GM21423 (cell line): ENCODE data around the gene SLC66A2.

Experiments
- ATAC-seq: cut with Tn5 transposase; IDR thresholded peaks from one replicate; pipeline ENCODE4 v1.9.1; 2021; ENCODE audit warnings: mild to moderate bottlenecking, moderate library complexity; ENCODE audit not compliant: unreplicated experiment

The SLC66A2 gene

DNA sequence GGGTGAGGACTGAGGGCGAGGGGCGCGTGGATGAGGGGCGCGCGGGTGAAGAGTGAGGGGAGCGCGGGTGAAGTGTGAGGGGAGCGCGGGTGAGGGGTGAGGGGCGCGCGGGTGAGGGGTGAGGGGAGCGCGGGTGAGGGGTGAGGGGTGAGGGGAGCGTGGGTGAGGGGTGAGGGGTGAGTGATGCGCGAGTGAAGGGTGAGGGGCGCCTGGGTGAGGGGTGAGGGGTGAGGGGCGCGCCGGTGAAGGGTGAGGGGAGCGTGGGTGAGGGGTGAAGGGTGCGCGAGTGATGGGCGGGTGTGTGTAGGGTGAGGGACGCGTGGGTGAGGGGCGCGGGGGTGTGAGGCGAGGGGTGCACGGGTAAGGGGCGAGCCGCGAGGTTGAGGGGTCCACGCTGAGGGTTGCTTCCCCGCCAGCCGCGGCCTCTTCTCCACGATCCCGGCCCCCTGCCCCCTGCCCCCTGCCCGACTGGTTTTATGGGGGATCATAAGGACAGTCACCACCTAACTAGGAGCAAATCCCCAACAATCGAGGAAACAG, 1.1 kb upstream of the SLC66A2 start:
- ATAC-seq, result no peak

DNA sequence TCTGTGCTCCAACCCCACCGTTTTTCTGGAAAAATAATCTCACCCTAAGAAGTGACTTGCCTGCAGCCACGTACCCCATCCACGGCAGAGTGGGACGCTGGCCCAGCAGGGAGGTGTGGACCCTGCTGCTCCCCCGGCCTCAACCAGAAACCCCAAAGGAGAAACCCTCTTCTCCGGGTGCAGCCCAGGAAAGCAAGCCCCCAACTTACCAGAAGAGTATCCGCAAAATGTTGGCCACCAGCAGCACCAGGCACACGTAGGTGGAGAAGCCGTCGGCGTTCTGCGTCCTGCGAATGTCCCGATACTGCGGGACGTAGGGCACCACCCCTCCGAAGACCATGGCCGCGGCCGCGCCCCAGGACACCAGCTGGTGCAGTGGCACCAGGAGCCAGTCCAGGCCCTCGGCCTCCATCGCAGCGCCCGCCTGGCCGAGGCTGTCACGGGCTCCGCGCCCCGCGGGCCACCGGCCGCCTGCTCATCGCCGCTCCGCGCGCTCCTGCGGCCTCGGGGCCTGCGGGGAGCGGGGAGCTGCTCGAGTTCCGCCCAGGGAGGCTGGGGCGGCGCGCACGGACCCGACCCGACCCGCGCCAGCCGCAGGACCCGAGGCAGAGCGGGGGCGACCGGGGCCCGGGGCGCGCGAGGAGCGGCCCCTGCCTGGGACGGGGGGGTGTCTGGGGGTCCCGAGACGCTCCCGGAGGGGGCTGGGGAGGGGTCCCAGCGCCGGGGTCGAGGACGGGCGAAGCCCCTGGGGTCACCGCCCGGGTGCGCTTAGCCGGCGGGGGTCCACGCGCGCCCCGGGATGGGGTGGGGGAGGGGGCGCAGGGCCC, 725 bp downstream of the SLC66A2 start:
- peak; percentile 31 for ATAC-seq

DNA sequence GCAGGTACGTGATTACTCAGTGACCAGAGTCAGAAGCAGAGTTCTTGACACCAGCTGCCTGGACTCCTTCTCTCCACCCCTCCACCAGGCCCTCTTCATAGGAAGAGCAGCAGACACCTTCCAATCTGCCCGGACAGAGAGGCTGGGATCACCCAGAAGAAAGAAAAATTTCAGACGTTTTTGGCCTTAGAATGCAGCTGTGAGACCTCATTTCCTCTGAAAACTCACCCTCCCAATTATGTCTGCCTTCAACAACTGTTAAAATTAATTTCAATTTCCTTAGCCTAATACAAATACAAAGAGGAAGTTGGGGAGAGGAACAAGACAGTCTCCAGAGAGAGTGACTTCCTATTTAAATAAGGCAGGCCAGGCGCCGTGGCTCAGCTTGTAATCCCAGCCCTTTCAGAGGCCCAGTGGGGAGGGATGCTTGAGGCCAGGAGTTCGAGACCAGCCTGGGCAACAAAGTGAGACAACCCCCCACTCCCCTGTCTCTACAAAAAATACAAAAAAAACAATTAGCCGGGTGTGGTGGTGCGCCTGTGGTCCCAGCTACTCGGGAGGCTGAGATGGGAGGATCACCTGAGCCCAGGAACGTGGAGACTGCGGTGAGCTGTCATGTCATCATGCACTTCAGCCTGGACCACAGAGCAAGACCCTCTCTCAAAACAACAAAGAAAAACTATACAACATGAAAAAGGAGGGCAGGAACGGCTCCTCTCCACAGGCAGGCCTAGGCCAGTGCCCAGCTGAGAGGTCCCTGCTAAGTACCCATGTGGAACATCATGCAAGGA, 1.6 kb downstream of the SLC66A2 start:
- ATAC-seq, result no peak

DNA sequence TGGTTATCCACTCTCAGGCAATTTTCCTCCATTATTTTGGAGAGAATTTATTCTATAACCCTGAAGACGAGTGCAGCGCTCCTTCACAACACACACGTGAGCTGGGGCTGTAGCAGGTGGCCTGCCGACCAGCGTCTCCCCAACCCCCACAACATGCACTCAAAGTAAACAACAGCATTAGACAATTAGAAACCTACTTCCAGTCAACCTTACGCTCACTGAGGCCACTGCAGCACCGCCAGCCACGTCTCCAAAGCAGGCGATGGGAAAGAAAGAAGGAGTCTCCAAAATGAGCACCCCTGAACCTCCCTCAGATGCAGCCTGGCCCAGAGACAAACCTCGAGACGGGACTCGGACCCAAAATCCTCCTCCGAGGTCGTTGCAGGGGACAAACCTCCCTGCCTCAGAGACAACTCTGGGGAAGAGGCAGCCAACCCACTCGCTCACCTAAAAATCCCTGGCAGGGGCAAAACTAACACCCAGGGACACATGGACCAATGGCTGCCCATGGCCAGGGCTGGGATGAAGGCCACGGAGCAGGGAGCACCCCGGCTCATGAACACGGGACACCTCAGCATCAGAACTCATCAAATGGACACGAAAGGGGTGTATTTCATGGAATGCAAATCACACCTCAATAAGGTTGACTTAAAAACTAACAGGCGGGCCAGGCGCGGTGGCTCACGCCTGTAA, 2.6 kb downstream of the SLC66A2 start:
- ATAC-seq, result no peak

DNA sequence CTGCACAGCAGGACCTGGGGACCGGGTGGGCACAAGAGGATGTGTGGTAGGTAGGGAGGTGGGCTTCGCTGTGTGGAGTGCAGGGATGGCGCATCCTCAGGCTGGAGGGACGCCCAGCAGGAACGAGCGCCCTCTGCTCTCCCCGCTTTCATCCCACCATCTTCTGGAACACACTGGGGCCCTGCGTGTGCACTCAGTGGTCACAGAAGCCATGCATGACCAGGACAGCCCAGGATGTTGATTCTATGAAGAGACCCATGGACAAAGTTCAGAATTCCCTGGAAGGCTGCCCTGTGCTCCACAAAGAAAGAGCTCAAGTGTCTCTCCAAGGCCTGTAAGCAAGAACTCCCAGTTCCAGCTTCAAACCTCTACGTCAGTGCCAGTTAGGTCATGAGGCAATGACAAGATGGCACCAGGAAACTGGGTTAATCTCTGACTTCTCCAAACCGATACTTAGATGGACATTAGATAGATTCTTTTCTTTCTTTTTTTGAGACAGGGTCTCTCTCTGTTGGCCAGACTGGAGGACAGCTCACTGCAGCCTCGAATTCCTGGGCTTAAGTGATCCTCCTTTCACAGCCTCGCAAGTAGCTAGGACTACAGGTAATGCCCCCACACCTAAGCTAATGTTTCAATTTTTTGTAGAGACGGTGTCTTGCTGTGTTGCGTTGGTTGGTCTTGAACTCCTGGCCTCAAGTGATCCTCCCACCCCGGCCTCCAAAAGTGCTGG, 3.4 kb downstream of the SLC66A2 start:
- ATAC-seq, result no peak

DNA sequence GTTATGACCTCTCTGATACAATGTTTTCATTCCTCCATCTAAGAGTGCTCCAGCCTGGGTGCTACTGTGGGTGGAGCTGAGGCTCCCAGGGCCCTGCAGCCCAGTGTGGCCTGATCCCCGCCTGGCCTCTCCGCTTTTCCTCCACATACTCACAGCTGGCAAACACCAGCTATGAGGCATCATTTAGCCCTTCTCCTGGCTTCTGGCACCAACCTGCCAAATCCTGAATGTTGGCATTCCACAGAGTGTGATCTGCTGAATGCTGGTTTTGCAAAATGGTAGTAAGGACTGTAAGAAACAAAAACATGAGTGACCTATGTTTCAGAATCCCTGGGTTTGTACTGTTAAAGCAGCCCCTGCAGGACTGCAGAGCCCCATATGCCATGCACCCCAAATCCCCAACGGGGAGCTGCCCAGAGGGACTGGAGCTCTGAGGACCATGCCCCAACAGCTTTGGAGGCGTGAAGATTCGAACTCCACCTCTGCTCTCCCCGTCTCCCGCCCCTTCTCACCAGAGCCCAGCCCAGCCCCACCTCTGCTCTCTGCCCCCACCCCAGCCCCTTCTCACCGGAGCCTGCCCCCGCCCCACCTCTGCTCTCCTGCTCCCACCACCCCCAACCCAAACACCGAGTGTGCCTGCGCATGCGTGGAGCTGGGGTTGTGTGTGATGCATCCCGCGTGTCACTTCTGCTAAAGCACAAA, 4.2 kb downstream of the SLC66A2 start:
- no peak for ATAC-seq

DNA sequence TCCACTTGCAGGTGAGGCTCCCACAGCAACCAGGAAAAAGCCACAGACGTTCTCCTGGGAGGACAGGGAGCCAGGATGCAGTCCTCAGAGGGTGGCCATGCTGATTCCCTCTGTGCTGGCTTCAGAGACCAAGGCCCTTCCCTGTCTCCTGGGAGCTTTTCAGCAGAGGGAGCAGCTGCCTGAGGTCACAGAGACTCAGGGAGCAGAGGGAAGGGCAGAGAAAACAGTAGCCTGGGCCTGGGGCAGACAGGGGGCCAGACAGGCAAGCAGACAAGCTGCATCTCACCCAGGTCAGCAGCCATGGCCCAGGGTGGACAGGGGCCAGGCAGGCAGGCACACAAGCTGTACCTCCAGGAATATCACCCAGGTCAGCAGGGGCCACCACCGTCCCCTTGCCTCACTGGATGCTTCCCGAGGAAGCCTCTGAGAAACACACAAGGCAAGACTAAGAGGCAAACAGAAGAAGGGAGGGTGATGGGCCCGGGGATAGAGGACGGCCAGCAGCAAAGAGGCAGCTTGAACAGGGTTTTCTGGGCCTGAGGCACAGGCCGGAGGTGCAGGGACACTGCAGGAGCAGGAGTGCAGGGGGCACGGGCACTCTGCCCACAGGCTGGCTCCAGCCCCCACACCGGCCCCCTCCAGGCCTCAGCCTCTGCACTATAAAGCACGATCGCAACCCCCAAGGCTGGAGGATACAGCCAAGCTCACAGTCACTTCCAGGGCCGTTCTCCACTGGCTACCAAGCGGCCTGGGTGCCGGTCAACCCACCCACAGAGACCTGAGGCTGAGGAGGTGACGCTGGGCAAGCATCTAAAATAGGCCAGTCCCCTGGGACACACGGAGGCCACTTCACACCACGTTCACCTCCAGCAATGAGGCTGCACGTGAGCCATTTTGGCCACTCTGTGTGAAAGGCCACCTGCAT, 6.1 kb downstream of the SLC66A2 start:
- ATAC-seq, result no peak

DNA sequence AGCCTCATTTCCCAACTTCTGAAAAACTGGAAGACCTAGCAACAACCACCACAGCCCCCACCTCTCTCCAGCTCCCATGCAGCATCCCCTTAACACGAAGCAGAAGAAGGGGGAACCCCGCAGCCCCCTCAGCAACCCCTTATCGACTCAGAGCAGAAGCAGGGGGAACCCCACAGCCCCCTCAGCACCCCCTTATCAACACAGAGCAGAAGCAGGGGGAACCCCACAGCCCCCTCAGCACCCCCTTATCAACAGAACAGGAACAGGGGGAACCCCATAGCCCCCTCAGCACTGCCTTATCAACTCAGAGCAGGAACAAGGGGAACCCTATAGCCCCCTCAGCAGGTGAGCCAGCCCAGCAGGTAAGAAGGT, 6.7 kb downstream of the SLC66A2 start:
- ATAC-seq, result no peak

DNA sequence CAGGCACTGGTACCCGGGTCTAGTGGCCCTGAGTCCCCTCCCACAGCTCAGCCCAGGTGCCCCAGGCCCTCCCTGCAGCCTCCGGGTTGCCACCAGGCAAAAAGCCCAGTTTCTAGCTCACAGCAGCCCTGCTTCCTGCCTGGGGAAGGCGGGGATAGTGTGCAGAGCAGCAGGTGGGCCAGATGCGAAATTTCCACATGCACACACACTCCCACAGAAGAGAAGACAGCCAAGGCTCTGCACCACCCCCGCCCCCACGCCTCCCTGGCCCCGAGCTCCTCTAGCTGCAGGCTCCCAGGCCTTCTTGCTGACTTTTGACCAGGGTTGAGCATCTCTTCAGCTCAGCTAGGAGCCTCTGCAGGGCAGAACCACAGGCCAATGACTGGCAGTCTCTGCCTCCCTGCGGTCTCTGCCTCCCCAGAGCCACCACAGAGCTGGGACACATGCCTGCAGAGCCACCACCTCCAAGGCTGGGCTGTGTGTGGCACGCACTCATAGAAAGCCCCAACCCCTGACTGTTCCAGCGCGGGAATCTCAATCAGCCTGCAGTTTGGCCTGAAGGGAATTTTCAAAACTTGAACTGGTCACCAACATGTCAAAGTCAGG, 7.2 kb downstream of the SLC66A2 start:
- ATAC-seq, result no peak

DNA sequence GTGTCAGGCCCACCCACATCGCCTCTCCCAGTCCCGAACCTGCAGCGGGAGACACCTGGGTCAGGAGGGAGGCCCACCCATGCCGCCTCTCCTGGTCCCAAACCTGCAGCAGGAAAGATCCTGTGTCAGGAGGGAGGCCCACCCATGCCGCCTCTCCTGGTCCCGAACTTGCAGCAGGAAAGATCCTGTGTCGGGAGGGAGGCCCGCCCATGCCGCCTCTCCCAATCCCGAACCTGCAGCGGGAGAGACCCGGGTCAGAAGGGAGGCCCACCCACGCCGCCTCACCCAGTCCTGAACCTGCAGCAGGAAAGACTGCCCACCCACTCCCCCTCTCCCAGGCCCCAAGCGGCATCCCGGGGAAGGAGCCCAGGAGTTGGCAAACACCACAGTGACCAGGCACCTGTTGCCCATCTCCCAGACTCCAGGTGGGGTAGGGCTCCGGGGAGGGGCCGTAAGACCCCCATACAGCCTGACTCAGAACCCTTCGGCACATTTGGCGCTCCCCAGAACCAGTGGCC, 7.8 kb downstream of the SLC66A2 start:
- no peak for ATAC-seq

DNA sequence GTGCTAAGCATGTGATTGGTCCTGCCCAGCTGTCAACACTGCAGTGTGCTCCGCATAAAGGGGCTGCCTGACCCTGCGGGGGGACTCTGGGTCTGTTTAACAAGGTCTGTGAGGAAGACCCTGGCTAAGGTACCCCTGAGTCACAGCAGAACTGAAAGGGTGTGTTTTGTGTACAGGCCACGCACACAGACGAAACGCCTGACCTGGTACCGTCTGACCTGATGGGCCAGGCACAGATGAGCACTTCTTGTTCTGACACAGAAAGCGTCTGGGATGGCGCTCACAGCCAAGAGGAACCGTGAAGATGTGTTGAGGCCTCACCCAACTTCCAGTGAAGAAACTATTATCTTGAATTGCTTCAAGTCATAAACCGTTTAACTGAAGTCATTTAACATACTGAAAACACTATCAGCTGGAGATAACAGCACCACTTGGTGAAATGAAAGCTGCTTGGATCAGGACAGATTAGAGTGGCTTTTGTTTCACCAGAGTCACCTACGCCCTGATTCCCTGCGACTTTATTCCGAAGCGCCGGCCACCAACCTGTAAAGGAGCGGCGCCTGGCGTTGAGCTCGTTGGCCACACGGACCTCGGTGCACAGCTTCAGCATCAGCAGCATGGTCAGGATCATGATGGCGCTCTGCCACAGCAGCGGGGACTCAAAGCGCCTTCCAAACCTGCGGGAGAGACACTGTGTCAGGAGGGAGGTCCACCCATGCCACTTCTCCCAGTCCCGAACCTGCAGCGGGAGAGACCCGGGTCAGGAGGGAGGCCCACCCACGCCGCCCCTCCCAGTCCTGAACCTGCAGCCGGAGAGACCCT, 8.5 kb downstream of the SLC66A2 start:
- no peak for ATAC-seq

DNA sequence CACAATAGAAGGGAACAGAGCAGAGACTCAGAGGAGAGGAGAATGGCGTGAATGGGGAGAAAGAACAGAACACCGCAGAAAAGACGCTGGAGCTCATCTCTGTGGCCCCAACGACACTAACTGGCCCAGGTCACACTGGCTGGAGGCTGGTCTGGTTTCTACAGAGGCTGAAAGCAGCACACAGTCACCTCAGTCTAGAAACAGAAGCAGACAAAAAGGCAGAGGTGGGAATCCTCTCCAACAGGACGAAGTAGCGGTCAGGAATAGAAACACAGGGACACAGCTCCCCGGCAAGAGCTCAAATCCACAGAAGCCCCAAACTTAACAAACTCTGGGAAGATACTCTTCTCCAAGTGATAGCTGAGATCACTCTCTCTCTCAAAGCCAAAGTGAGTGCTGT, 9.2 kb downstream of the SLC66A2 start:
- ATAC-seq, result no peak

DNA sequence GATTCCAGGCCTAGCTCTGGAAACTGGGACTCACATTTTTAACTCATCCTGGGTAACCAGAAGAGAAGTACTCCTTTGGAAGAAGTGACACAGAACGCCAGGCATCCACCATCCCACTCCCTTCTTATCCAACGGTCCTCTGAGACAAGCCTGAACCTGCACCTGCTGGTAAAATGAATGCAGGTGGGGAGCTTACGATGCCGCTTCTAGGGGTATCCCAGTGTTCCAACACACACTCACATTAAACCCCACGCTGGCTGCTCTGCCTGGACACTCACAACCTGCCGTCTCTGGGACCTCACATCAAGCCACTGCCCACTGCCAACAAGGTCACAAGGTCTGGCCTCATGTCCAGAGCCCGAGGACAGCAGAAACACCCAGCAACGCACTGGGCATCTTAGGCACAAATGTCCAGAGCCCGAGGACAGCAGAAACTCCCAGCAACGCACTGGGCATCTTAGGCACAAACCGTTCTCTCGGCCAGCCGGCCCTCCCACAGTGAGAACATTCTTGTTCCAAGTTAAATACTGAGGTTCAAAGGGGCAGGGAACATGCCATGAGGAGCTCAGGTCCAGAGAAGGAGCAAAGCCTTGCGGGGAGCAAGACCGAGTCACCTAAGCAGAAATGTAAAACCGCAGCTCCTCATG, 9.9 kb downstream of the SLC66A2 start:
- ATAC-seq, result no peak

DNA sequence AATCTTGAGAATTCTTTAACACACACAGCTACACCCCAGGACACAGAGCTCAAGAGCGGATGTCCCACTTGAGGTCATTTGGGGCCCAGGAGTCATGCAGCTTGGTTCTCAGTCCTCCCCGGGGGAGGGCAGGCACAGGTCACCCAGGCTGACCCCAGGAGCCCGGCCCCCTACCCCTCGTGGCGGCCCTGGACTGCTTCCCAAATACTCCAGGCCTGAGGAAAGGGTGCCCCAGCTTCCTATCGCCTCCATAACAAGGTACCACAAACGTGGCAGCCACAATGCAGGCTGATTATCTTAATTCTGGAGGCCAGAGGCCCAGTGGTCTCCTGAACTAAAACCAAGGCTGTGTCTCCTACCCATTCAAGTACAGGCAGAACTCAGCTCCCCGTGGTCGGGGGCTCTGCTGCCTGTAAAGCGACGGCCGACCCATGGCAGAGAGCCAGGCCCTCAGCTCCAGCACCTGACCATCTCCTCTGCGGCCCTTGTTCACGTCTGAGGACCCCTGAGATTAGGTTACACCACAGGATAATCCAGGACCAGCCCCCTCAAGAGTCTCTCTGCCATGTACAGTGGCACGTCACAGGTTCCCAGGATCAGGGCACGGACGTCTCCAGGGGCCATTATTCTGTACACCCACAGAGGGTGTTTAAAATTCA, 10.5 kb downstream of the SLC66A2 start:
- no peak for ATAC-seq

DNA sequence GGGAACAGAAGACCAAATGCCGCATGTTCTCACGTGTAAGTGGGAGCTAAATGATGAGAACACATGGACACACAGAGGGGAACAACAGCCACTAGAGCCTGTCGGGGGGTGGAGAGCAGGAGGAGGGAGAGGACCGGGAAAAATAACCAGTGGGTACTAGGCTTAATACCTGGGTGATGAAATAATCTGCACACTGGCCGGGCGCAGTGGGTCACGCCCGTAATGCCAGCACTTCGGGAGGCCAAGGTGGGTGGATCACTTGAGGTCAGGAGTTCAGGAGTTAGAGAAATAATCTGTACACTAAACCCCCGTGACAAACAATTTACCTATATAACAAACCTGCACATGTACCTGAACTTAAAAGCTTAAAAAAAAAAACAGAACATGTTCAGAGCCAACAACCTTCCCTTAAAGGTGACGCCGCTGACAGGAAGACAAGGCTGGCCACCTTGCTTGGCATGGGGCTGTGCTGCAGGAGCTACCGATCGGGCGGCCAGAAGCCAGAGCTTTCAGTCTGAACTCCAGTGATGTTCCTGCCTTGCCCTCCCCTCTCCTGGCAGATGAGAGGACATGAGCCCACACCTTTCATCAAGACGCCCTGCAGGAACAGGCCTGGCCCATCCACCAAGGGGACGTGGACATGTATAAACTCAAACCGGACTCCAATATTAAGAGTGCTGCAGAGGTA, 11.2 kb downstream of the SLC66A2 start:
- no peak for ATAC-seq

DNA sequence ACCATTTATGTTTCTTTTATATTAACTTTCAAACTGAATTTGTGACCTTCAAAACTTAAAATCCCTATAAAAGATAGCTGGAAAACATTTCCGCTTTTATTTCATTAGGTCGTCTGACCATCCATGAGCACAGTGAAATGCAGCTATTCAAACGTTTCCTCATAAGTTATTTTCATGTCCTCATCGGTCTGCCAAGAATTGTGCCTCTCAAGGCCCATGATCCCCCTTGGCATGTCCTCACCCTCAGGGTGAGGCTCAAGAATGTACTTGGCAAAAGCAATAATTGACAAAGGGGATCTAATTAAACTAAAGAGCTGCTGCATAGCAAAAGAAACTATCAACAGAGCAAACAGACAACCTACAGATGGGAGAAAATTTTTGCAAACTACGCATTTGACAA, 12.4 kb downstream of the SLC66A2 start:
- no peak for ATAC-seq
